H1 (cell line): ENCODE measurements around the gene SHROOM3. TPM values are rescaled to one million over a fixed set of nuclear protein-coding genes. Genes with fewer than 3 reads are reported as not detected.

Experiments used
- polyA plus RNA-seq, 7 experiments: library from polyadenylated mRNA; depleted of rRNA in 3 of 7; stranded (reverse) in 5 of 7; unstranded in 2 of 7; fragments of >200 nt in 5 of 7; fragments of 200-250 nt in 2 of 7; gene quantifications; 1 replicate in 5 of 7; 2 replicates in 1 of 7; 4 replicates in 1 of 7; pipeline versions ENCODE4 v1.2.1 to v1.2.3, GENCODE V29; 2011 to 2013; ENCODE audit warnings: missing spikeins in 2 of 7, mixed read lengths in 2 of 7
- total RNA-seq: library from RNA; stranded (reverse); fragmentation: NEBNext Ultra II Directional; extraction: Animal tissue kit (Norgen Biotek cat#: 25700); gene quantifications from 2 replicates; pipeline ENCODE4 v1.2.1, GENCODE V29; 2021
- TF ChIP-seq, protein P1 (sequence below): fragments of 300-600 bp; sonication (generic); IDR thresholded peaks from 2 replicates; pipeline ENCODE4 v1.7.1; 2012; ENCODE audit warnings: low read length, moderate library complexity, mild to moderate bottlenecking, inconsistent platforms; ENCODE audit not compliant: insufficient replicate concordance

SHROOM3 gene
- total and polyA plus RNA-seq, 2 of the 8 experiments (the other 6 are each of a cell fraction or from before 2014, with no cell fraction given) = 15.8 to 34.0 TPM

DNA sequence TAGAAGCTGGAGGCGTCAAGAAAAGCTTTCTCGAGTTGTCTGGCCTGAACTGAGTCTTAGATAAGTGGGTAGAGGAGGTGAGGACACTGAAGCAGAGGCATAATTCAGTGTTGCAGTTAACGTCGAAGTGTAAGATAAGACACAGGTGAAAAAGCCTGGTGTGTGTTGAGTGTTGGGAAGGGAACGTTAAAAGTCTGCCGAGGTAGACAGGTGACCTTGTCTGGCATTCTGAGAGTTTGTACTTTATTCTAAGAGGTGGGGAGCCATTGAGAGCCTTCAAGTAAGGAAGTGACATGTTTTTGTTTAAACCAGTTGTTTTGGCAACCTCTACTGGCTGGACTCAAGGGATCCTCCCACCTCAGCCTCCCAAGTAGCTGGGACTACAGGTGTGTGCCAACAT lies 219.1 kb downstream of the SHROOM3 start (continued):
- TF ChIP-seq, protein P1, sequence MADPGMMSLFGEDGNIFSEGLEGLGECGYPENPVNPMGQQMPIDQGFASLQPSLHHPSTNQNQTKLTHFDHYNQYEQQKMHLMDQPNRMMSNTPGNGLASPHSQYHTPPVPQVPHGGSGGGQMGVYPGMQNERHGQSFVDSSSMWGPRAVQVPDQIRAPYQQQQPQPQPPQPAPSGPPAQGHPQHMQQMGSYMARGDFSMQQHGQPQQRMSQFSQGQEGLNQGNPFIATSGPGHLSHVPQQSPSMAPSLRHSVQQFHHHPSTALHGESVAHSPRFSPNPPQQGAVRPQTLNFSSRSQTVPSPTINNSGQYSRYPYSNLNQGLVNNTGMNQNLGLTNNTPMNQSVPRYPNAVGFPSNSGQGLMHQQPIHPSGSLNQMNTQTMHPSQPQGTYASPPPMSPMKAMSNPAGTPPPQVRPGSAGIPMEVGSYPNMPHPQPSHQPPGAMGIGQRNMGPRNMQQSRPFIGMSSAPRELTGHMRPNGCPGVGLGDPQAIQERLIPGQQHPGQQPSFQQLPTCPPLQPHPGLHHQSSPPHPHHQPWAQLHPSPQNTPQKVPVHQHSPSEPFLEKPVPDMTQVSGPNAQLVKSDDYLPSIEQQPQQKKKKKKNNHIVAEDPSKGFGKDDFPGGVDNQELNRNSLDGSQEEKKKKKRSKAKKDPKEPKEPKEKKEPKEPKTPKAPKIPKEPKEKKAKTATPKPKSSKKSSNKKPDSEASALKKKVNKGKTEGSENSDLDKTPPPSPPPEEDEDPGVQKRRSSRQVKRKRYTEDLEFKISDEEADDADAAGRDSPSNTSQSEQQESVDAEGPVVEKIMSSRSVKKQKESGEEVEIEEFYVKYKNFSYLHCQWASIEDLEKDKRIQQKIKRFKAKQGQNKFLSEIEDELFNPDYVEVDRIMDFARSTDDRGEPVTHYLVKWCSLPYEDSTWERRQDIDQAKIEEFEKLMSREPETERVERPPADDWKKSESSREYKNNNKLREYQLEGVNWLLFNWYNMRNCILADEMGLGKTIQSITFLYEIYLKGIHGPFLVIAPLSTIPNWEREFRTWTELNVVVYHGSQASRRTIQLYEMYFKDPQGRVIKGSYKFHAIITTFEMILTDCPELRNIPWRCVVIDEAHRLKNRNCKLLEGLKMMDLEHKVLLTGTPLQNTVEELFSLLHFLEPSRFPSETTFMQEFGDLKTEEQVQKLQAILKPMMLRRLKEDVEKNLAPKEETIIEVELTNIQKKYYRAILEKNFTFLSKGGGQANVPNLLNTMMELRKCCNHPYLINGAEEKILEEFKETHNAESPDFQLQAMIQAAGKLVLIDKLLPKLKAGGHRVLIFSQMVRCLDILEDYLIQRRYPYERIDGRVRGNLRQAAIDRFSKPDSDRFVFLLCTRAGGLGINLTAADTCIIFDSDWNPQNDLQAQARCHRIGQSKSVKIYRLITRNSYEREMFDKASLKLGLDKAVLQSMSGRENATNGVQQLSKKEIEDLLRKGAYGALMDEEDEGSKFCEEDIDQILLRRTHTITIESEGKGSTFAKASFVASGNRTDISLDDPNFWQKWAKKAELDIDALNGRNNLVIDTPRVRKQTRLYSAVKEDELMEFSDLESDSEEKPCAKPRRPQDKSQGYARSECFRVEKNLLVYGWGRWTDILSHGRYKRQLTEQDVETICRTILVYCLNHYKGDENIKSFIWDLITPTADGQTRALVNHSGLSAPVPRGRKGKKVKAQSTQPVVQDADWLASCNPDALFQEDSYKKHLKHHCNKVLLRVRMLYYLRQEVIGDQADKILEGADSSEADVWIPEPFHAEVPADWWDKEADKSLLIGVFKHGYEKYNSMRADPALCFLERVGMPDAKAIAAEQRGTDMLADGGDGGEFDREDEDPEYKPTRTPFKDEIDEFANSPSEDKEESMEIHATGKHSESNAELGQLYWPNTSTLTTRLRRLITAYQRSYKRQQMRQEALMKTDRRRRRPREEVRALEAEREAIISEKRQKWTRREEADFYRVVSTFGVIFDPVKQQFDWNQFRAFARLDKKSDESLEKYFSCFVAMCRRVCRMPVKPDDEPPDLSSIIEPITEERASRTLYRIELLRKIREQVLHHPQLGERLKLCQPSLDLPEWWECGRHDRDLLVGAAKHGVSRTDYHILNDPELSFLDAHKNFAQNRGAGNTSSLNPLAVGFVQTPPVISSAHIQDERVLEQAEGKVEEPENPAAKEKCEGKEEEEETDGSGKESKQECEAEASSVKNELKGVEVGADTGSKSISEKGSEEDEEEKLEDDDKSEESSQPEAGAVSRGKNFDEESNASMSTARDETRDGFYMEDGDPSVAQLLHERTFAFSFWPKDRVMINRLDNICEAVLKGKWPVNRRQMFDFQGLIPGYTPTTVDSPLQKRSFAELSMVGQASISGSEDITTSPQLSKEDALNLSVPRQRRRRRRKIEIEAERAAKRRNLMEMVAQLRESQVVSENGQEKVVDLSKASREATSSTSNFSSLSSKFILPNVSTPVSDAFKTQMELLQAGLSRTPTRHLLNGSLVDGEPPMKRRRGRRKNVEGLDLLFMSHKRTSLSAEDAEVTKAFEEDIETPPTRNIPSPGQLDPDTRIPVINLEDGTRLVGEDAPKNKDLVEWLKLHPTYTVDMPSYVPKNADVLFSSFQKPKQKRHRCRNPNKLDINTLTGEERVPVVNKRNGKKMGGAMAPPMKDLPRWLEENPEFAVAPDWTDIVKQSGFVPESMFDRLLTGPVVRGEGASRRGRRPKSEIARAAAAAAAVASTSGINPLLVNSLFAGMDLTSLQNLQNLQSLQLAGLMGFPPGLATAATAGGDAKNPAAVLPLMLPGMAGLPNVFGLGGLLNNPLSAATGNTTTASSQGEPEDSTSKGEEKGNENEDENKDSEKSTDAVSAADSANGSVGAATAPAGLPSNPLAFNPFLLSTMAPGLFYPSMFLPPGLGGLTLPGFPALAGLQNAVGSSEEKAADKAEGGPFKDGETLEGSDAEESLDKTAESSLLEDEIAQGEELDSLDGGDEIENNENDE = no peak
